PC-3 (cell line): ENCODE measurements around the gene ACADSB. TPM values are rescaled to one million over a fixed set of nuclear protein-coding genes. Genes with fewer than 3 reads are reported as not detected.

Experiments used
- ATAC-seq: fragments of 200-7000 bp; cut with Tn5 transposase; 2 replicates; pipeline ENCODE4 v1.9.1; 2020; ENCODE audit warnings: mild to moderate bottlenecking, moderate library complexity
- BruUV-seq: library from RNA; stranded (reverse); fragments of 400-500 nt; replicated peaks from 2 replicates; lab custom pipeline; 2021; lab: Mats Ljungman, UMichigan
- CTCF ChIA-PET: fragments of 300-600 bp; sonication (Branson Sonifier 250); formaldehyde crosslinking; loops from one replicate; lab custom pipeline; 2022; ENCODE audit warnings: antibody characterized with exemption; lab: Charles Lee
- POLR2A ChIA-PET: fragments of 300-600 bp; sonication (Branson Sonifier 250); formaldehyde crosslinking; loops from one replicate; lab custom pipeline; 2022; ENCODE audit warnings: antibody characterized with exemption; ENCODE audit not compliant: unreplicated experiment; lab: Charles Lee
- DNase-seq: peaks from one replicate; pipeline ENCODE4 v3.0.0-alpha.2; 2015
- H2AFZ ChIP-seq: fragments of 300-600 bp; sonication (generic); 2 replicates; pipeline ENCODE4 v1.6.0; 2016; ENCODE audit warnings: antibody characterized with exemption, low read length
- H3F3A ChIP-seq: fragments of 300-600 bp; sonication (generic); one replicate; pipeline ENCODE4 v1.6.0; 2017; ENCODE audit warnings: antibody characterized with exemption, low read length, control low read depth, mild to moderate bottlenecking; ENCODE audit not compliant: unreplicated experiment
- H3K27ac ChIP-seq: fragments of 300-600 bp; sonication (generic); 2 replicates; pipeline ENCODE4 v1.5.1; 2016; ENCODE audit warnings: mild to moderate bottlenecking, low read length
- H3K27me3 ChIP-seq: fragments of 300-600 bp; sonication (generic); 2 replicates; pipeline ENCODE4 v1.6.1; 2016; ENCODE audit warnings: low read length, mixed read lengths
- H3K36me3 ChIP-seq: fragments of 300-600 bp; sonication (generic); 2 replicates; pipeline ENCODE4 v1.6.1; 2016; ENCODE audit warnings: low read depth, mixed run types, low read length, mixed read lengths
- H3K4me1 ChIP-seq: fragments of 300-600 bp; sonication (generic); 2 replicates; pipeline ENCODE4 v1.5.1; 2016; ENCODE audit warnings: low read length; ENCODE audit not compliant: insufficient read depth
- H3K4me2 ChIP-seq: fragments of 300-600 bp; sonication (generic); 2 replicates; pipeline ENCODE4 v1.6.0; 2016; ENCODE audit warnings: low read length
- H3K4me3 ChIP-seq: fragments of 300-600 bp; sonication (generic); 2 replicates; pipeline ENCODE4 v1.5.1; 2016; ENCODE audit warnings: mild to moderate bottlenecking, low read length, mixed read lengths
- H3K79me2 ChIP-seq: fragments of 300-600 bp; sonication (generic); 2 replicates; pipeline ENCODE4 v1.6.1; 2017; ENCODE audit warnings: low read length, mixed read lengths
- H3K9ac ChIP-seq: fragments of 300-600 bp; sonication (generic); 2 replicates; pipeline ENCODE4 v1.6.0; 2016; ENCODE audit warnings: mild to moderate bottlenecking, low read length
- H3K9me2 ChIP-seq: fragments of 300-600 bp; sonication (generic); replicated peaks from 2 replicates; pipeline ENCODE4 v1.6.1; 2016; ENCODE audit warnings: mixed run types, low read length, mixed read lengths
- H3K9me3 ChIP-seq: fragments of 300-600 bp; sonication (generic); 2 replicates; pipeline ENCODE4 v1.6.1; 2016; ENCODE audit warnings: low read length, mixed read lengths
- H4K20me1 ChIP-seq: fragments of 300-600 bp; sonication (generic); 2 replicates; pipeline ENCODE4 v1.6.1; 2016; ENCODE audit warnings: low read length, mixed read lengths
- EZH2 ChIP-seq: fragments of 300-600 bp; sonication (generic); IDR thresholded peaks from one replicate; pipeline ENCODE4 v1.6.1; 2017; ENCODE audit warnings: antibody characterized with exemption, mild to moderate bottlenecking, low read length; ENCODE audit not compliant: unreplicated experiment
- EZH2phosphoT487 ChIP-seq: fragments of 300-600 bp; sonication (generic); IDR thresholded peaks from 2 replicates; pipeline ENCODE4 v1.6.1; 2018; ENCODE audit warnings: mild to moderate bottlenecking, antibody characterized with exemption, low read length, borderline replicate concordance
- intact Hi-C: fragments of 100-400 bp; cut with micrococcal nuclease; formaldehyde crosslinking; loops from 2 replicates; pipeline ENCODE4 v1.9.0; 2023
- total RNA-seq: library from RNA; depleted of rRNA; stranded (reverse); fragments of >200 nt; gene quantifications from 2 replicates; pipeline ENCODE4 v1.2.3, GENCODE V29; 2014
- TF ChIP-seq, protein P1 (sequence below): fragments of 300-600 bp; sonication (generic); conservative IDR thresholded peaks from 2 replicates; pipeline ENCODE4 v1.5.1; 2017; ENCODE audit warnings: antibody characterized with exemption, low read depth, mild to moderate bottlenecking, low read length

ACADSB gene
- total RNA-seq, 1 experiment from 2014 or later, result 3.2 TPM

DNA sequence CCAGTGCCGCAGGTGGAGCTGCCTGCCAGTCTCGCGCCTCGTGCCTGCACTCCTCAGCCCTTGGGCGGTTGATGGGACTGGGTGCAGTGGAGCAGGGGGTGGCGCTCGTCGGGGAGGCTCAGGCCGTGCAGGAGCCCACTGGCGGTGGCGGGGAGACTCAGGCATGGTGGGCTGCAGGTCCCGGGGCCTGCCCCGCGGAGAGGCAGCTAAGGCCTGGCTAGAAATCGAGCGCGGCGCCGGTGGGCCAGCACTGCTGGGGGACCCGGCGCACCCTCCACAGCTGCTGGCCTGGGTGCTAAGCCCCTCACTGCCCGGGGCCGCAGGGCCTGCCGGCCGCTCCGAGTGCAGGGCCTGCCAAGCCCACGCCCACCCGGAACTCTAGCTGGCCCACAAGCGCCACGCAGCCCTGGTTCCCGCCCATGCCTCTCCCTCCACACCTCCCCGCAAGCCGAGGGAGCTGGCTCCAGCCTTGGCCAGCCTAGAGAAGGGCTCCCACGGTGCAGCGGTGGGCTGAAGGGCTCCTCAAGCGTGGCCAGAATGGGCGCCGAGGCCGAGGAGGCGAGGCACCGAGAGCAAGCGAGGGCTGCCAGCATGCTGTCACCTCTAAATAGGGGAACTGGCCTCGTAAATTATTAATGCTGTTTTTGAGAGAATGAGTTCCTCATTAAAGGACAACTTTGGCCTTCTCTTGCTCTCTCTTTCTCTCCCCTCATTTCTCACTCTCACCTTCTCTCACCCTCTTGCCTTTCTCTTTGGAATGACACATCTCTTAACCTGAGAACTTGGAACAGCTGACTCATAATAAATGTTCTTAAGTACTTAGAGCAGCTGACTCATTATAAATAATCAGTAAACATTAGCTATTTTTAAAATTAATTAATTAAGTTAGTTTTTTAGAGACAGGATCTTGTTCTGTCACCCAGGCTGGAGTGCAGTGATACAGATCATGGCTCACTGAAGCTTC lies 4.9 kb downstream of the ACADSB start:
- no peak; the same call in 1 of the 2 replicates for ATAC-seq
- no peak overlapping the region for H2AFZ ChIP-seq

DNA sequence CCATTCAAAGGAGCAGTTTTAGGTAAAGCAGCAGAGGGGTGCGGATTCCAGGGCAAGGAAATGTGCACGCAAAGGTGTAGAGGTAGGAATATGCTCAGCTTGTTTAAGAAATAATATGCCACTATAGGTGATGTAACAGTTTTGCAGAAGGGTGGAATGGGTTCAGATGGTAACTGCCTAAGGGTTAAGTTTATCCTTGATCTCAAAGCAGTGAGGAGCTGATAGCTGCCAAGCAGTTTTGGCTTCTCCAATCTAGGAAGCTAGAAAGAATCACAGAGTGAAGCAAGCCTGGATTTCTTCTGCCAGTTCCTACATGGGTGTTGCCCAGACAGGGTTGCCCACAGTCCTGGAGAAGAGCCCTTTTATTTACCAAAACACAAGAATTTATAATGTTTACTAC lies 6.0 kb downstream of the ACADSB start:
- TF ChIP-seq EZH2phosphoT487 (no peak), EZH2 (no peak)
- TF ChIP-seq, protein P1, sequence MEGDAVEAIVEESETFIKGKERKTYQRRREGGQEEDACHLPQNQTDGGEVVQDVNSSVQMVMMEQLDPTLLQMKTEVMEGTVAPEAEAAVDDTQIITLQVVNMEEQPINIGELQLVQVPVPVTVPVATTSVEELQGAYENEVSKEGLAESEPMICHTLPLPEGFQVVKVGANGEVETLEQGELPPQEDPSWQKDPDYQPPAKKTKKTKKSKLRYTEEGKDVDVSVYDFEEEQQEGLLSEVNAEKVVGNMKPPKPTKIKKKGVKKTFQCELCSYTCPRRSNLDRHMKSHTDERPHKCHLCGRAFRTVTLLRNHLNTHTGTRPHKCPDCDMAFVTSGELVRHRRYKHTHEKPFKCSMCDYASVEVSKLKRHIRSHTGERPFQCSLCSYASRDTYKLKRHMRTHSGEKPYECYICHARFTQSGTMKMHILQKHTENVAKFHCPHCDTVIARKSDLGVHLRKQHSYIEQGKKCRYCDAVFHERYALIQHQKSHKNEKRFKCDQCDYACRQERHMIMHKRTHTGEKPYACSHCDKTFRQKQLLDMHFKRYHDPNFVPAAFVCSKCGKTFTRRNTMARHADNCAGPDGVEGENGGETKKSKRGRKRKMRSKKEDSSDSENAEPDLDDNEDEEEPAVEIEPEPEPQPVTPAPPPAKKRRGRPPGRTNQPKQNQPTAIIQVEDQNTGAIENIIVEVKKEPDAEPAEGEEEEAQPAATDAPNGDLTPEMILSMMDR, result no peak
- Histone ChIP-seq H2AFZ (no peak overlapping the region), H3K4me3 (no peak overlapping the region), H3F3A (no peaks in the 10 kb centered on the region), H3K79me2 (no peaks in the 10 kb centered on the region), H3K9ac (no peak overlapping the region), H4K20me1 (no peaks in the 10 kb centered on the region), H3K4me2 (no peak overlapping the region), H3K9me2 (no peaks in the 10 kb centered on the region), H3K27ac (no peak overlapping the region), H3K27me3 (no peaks in the 10 kb centered on the region), H3K9me3 (no peaks in the 10 kb centered on the region), H3K36me3 (no peaks in the 10 kb centered on the region), H3K4me1 (no peaks in the 10 kb centered on the region)
- no TSS peak for BruUV-seq
- ChIA-PET CTCF (no interaction called here), POLR2A (no interaction called here)
- intact Hi-C loops, result no loop called here
- DNase-seq (no peak), ATAC-seq (no peak)

More for the DNA sequence above, 4.9 kb downstream of the ACADSB start:
- Histone ChIP-seq H3K9me2 (no peaks in the 10 kb centered on the region), H3K9ac (no peak overlapping the region), H3K4me3 (no peak overlapping the region), H3K27me3 (no peaks in the 10 kb centered on the region), H3K4me2 (no peak overlapping the region), H3K9me3 (no peaks in the 10 kb centered on the region), H3K4me1 (no peaks in the 10 kb centered on the region), H3K79me2 (no peaks in the 10 kb centered on the region), H4K20me1 (no peaks in the 10 kb centered on the region), H3K27ac (no peak overlapping the region), H3K36me3 (no peaks in the 10 kb centered on the region), H3F3A (no peaks in the 10 kb centered on the region)
- ChIA-PET POLR2A (no interaction called here), CTCF (no interaction called here)
- intact Hi-C loops, result no loop called here
- TF ChIP-seq EZH2phosphoT487 (no peak), EZH2 (no peak)
- TF ChIP-seq, protein P1, result no peak
- DNase-seq, result no peak
- BruUV-seq, result no TSS peak

DNA sequence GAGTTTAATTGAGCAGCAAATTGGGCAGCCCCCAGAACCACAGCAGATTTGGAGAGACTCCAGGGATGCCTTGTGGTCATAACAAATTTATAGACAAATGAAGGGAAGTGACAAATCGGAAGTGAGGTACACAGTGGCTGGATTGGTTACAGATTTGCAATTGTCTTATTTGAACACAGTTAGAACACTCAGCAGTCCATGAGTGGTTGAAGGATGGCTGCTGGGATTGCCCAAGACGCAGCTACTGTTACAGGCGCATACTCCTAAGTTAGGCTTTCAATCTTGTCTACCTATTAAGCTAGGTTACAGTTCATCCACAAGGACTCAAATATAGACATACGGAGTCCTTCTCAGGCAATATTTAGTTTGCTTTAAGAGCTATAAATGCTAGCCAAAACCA lies 7.4 kb downstream of the ACADSB start:
- intact Hi-C loops, result no loop called here
- POLR2A ChIA-PET, result no interaction called here

More for the DNA sequence above, 7.4 kb downstream of the ACADSB start:
- DNase-seq (no peak), ATAC-seq (no peak)
- no peaks in the 10 kb centered on the region for H3F3A ChIP-seq
- CTCF ChIA-PET, result no interaction called here
- no peak overlapping the region for H3K27ac ChIP-seq
- H3K4me3 ChIP-seq, result no peak overlapping the region
- H3K27me3 ChIP-seq, result no peaks in the 10 kb centered on the region
- no peaks in the 10 kb centered on the region for H3K9me3 ChIP-seq
- H3K79me2 ChIP-seq, result no peaks in the 10 kb centered on the region
- no peak overlapping the region for H2AFZ ChIP-seq
- BruUV-seq, result no TSS peak
- H3K36me3 ChIP-seq, result no peaks in the 10 kb centered on the region
- no peaks in the 10 kb centered on the region for H3K9me2 ChIP-seq
- no peak overlapping the region for H3K4me2 ChIP-seq
- H4K20me1 ChIP-seq, result no peaks in the 10 kb centered on the region
- TF ChIP-seq, protein P1, result no peak
- no peak for TF ChIP-seq EZH2phosphoT487
- TF ChIP-seq EZH2, result no peak
- no peak overlapping the region for H3K9ac ChIP-seq
- H3K4me1 ChIP-seq, result no peaks in the 10 kb centered on the region
